ENCODE measurements around the gene APIP. TPM values are rescaled to one million over a fixed set of nuclear protein-coding genes. Genes with fewer than 3 reads are reported as not detected.

The APIP gene
- total and polyA plus RNA-seq, 2 of the 8 experiments (the other 6 are each of a cell fraction or from before 2014, with no cell fraction given): 10.4 to 25.7 TPM

DNA sequence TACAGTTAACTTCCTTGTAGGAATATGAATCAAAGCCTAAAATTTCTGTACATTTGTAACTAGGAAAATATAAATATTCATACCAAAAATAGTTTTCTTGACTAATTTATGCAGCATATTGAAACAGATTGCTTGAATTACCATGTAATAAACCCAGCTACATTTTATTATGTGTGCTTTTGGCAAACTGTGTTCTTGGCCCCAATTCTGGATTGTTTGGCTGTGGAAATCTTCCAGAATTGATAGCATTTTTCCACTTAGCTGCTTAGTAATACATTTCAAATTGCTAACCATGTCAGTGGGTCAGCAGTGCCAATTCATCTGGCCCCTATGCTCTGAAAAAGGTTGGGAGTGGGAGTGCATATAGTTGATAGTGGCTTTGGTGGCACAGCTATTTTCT is 32.5 kb upstream of the APIP start (continued):
- no peak for TF ChIP-seq GTF2F1 (IDR thresholded peaks at IDR 0.05; ENCODE audit: borderline replicate concordance, low read depth, low read length)
- TF ChIP-seq, protein P1, sequence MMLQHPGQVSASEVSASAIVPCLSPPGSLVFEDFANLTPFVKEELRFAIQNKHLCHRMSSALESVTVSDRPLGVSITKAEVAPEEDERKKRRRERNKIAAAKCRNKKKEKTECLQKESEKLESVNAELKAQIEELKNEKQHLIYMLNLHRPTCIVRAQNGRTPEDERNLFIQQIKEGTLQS (IDR thresholded peaks at IDR 0.05; ENCODE audit: insufficient read depth, low read depth, low read length): no peak
- no peak for TF ChIP-seq TBP (IDR thresholded peaks at IDR 0.05; ENCODE audit: low read depth, low read length)
- no peak for TF ChIP-seq RAD21 (IDR thresholded peaks at IDR 0.05 in 1 of 2, conservative IDR thresholded peaks at IDR 0.05 in 1 of 2; ENCODE audit: low read depth in 2 of 2, low read length in 2 of 2)
- no peak for TF ChIP-seq HDAC2 (IDR thresholded peaks at IDR 0.05; ENCODE audit: borderline replicate concordance in 1 of 2, low read depth in 2 of 2, low read length in 2 of 2)
- no peak for TF ChIP-seq JUN (IDR thresholded peaks at IDR 0.05; ENCODE audit: low read depth, low read length)
- TF ChIP-seq EZH2 (IDR thresholded peaks at IDR 0.05; ENCODE audit: low read depth, low read length, severe bottlenecking): no peak
- no peak for TF ChIP-seq CBX8 (IDR thresholded peaks at IDR 0.05; ENCODE audit: borderline replicate concordance, low read depth, low read length)
- TF ChIP-seq SP2 (IDR thresholded peaks at IDR 0.05; ENCODE audit: low read length): no peak
- TF ChIP-seq ASH2L (IDR thresholded peaks at IDR 0.05; ENCODE audit: low read length): no peak
